ENCODE data around the gene BHMT2. TPM values are rescaled to one million over a fixed set of nuclear protein-coding genes. Genes with fewer than 3 reads are reported as not detected.

Gene BHMT2
- total RNA-seq, 1 donor from 2014 or later: not detected

GRCh38 chr5:79062436-79062835 lies 7.1 kb upstream of the BHMT2 start:
- TF ChIP-seq EZH2 (IDR thresholded peaks at IDR 0.05): no peak
- no peak for TF ChIP-seq CTCF (IDR thresholded peaks at IDR 0.05)
- no peak for TF ChIP-seq EZH2phosphoT487 (IDR thresholded peaks at IDR 0.05)
- H3K9ac ChIP-seq: no peak overlapping the region
- Mint-ChIP-seq H3K36me3 (peaks cover 1% of the 10 kb centered on the region), H3K4me3 (no peak overlapping the region), H3K27ac (no peak overlapping the region), H3K4me1 (no peaks in the 10 kb centered on the region), H3K27me3 (ENCODE audit: insufficient read depth, low read depth) (peaks cover 3% of the 10 kb centered on the region), H3K9me3 (peaks cover 2% of the 10 kb centered on the region)
- H3K9me3 ChIP-seq (ENCODE audit: low read depth): no peaks in the 10 kb centered on the region
- H3K27me3 ChIP-seq: no peaks in the 10 kb centered on the region
- no peaks in the 10 kb centered on the region for H4K20me1 ChIP-seq (ENCODE audit: low read depth)
- no peak overlapping the region for H2AFZ ChIP-seq (replicated peaks)
- H3F3A ChIP-seq (ENCODE audit: low read depth): no peaks in the 10 kb centered on the region
- no peak overlapping the region for H3K27ac ChIP-seq
- H3K79me2 ChIP-seq (ENCODE audit: low read depth): no peaks in the 10 kb centered on the region
- no peaks in the 10 kb centered on the region for H3K36me3 ChIP-seq
- no peak overlapping the region for H3K4me2 ChIP-seq
- no peaks in the 10 kb centered on the region for H3K4me1 ChIP-seq
- no peak for DNase-seq (ENCODE audit: low spot score)
- no peak overlapping the region for H3K4me3 ChIP-seq

GRCh38 chr5:79070350-79070667 lies 742 bp downstream of the BHMT2 start:
- no peak overlapping the region for H3K27ac Mint-ChIP-seq
- H3K4me1 Mint-ChIP-seq: peaks cover 10% of the 10 kb centered on the region
- TF ChIP-seq CTCF (IDR thresholded peaks at IDR 0.05) (no peak), EZH2 (IDR thresholded peaks at IDR 0.05) (no peak), EZH2phosphoT487 (IDR thresholded peaks at IDR 0.05) (no peak)
- Histone ChIP-seq H4K20me1 (ENCODE audit: low read depth) (no peaks in the 10 kb centered on the region), H3K4me3 (no peak overlapping the region), H3K79me2 (ENCODE audit: low read depth) (no peaks in the 10 kb centered on the region), H3K27ac (no peak overlapping the region), H3K27me3 (no peaks in the 10 kb centered on the region), H3K9ac (no peak overlapping the region), H3K4me1 (no peaks in the 10 kb centered on the region), H3F3A (ENCODE audit: low read depth) (no peaks in the 10 kb centered on the region), H3K36me3 (no peaks in the 10 kb centered on the region), H3K4me2 (no peak overlapping the region), H3K9me3 (ENCODE audit: low read depth) (no peaks in the 10 kb centered on the region), H2AFZ (replicated peaks) (no peak overlapping the region)
- H3K36me3 Mint-ChIP-seq: peaks cover 7% of the 10 kb centered on the region
- DNase-seq (ENCODE audit: low spot score): no peak
- no peak overlapping the region for H3K4me3 Mint-ChIP-seq
- H3K9me3 Mint-ChIP-seq: peaks cover 18% of the 10 kb centered on the region
- H3K27me3 Mint-ChIP-seq (ENCODE audit: insufficient read depth, low read depth): peaks cover 5% of the 10 kb centered on the region

GRCh38 chr5:79074641-79075040 lies 5.1 kb downstream of the BHMT2 start:
- no peaks in the 10 kb centered on the region for H3K4me1 ChIP-seq
- no peaks in the 10 kb centered on the region for H3K36me3 ChIP-seq
- peaks cover 8% of the 10 kb centered on the region for H3K27me3 Mint-ChIP-seq (ENCODE audit: insufficient read depth, low read depth)
- H3K4me3 Mint-ChIP-seq: no peak overlapping the region
- H3K4me1 Mint-ChIP-seq: peaks cover 11% of the 10 kb centered on the region
- no peaks in the 10 kb centered on the region for H3F3A ChIP-seq (ENCODE audit: low read depth)
- no peak for DNase-seq (ENCODE audit: low spot score)
- peaks cover 22% of the 10 kb centered on the region for H3K9me3 Mint-ChIP-seq
- no peaks in the 10 kb centered on the region for H4K20me1 ChIP-seq (ENCODE audit: low read depth)
- no peak overlapping the region for H3K27ac ChIP-seq
- H3K4me2 ChIP-seq: no peak overlapping the region
- no peak overlapping the region for H3K9ac ChIP-seq
- H3K27ac Mint-ChIP-seq: no peak overlapping the region
- no peak overlapping the region for H3K4me3 ChIP-seq
- no peak overlapping the region for H2AFZ ChIP-seq (replicated peaks)
- H3K27me3 ChIP-seq: no peaks in the 10 kb centered on the region
- H3K79me2 ChIP-seq (ENCODE audit: low read depth): no peaks in the 10 kb centered on the region
- peaks cover 6% of the 10 kb centered on the region for H3K36me3 Mint-ChIP-seq
- no peaks in the 10 kb centered on the region for H3K9me3 ChIP-seq (ENCODE audit: low read depth)
- TF ChIP-seq EZH2phosphoT487 (IDR thresholded peaks at IDR 0.05) (no peak), CTCF (IDR thresholded peaks at IDR 0.05) (no peak), EZH2 (IDR thresholded peaks at IDR 0.05) (no peak)
